Keratinocyte (primary cell): ENCODE data around the gene RBFOX2.

Experiments used
- EZH2 ChIP-seq: IDR thresholded peaks from one replicate; pipeline ENCODE4 v1.6.1; 2012; ENCODE audit warnings: inconsistent platforms, mild to moderate bottlenecking, low read length, moderate library complexity
- TF ChIP-seq, protein P1 (sequence below), 3 experiments: IDR thresholded peaks in 1 of 3; conservative IDR thresholded peaks in 1 of 3; optimal IDR thresholded peaks in 1 of 3; 2 replicates in 2 of 3; 3 replicates in 1 of 3; pipeline versions ENCODE3 to v1.5.1; 2011; ENCODE audit warnings: low read length in 3 of 3, mild to moderate bottlenecking in 3 of 3, moderate library complexity in 2 of 3, control low read depth in 1 of 3, inconsistent platforms in 1 of 3; ENCODE audit not compliant: insufficient read depth in 2 of 3; ENCODE audit errors: extremely low read depth in 1 of 3

DNA sequence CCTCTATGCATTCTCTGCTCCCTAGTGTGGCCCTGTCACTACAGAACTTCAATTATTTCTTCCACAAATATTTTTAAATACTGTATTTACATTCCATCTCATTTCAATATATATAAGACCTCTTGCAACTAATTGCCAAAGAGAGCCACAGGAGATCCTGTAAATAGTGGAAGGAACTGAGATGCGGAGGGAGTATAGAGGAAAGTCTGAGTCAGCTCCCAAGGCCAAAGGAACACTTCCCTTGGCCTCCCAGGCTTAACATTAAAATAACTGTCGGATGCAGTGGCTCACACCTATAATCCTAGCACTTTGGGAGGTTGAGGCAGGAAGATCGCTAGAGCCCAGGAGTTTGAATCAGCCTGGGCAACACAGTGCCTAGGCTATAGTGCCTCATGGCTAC is 31.2 kb downstream of the RBFOX2 start:
- TF ChIP-seq, protein P1, sequence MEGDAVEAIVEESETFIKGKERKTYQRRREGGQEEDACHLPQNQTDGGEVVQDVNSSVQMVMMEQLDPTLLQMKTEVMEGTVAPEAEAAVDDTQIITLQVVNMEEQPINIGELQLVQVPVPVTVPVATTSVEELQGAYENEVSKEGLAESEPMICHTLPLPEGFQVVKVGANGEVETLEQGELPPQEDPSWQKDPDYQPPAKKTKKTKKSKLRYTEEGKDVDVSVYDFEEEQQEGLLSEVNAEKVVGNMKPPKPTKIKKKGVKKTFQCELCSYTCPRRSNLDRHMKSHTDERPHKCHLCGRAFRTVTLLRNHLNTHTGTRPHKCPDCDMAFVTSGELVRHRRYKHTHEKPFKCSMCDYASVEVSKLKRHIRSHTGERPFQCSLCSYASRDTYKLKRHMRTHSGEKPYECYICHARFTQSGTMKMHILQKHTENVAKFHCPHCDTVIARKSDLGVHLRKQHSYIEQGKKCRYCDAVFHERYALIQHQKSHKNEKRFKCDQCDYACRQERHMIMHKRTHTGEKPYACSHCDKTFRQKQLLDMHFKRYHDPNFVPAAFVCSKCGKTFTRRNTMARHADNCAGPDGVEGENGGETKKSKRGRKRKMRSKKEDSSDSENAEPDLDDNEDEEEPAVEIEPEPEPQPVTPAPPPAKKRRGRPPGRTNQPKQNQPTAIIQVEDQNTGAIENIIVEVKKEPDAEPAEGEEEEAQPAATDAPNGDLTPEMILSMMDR (optimal IDR thresholded peaks at IDR 0.05 in 1 of 3, IDR thresholded peaks at IDR 0.05 in 1 of 3, conservative IDR thresholded peaks at IDR 0.05 in 1 of 3; ENCODE audit: extremely low read depth in 1 of 3, insufficient read depth in 2 of 3, low read length in 3 of 3): no peak
- no peak for TF ChIP-seq EZH2
